Calu3 (cell line): Measurements from ENCODE around the gene MBP. TPM values are rescaled to one million over a fixed set of nuclear protein-coding genes. Genes with fewer than 3 reads are reported as not detected.
A peak's percentile ranks its signal among the peaks of the same experiment; 100 is the strongest.

Source experiments
- BruUV-seq: library from RNA; stranded (reverse); fragments of 400-500 nt; replicated peaks from 2 replicates; lab custom pipeline; 2021; lab: Mats Ljungman, UMichigan
- CTCF ChIA-PET: fragments of 300-600 bp; sonication (Branson Sonifier 250); formaldehyde crosslinking; loops from one replicate; lab custom pipeline; 2022; ENCODE audit warnings: antibody characterized with exemption; lab: Charles Lee
- DNase-seq: peaks from one replicate; pipeline ENCODE4 v3.0.0; 2022
- H3K27ac Mint-ChIP-seq: one replicate; pipeline ENCODE4 v1.8.0; 2022; ENCODE audit warnings: mixed read lengths; ENCODE audit not compliant: unreplicated experiment
- H3K27me3 Mint-ChIP-seq: one replicate; pipeline ENCODE4 v1.8.0; 2022; ENCODE audit warnings: mixed read lengths; ENCODE audit not compliant: unreplicated experiment
- H3K36me3 Mint-ChIP-seq: one replicate; pipeline ENCODE4 v1.8.0; 2022; ENCODE audit warnings: mild to moderate bottlenecking, moderate library complexity, mixed read lengths; ENCODE audit not compliant: insufficient read depth, unreplicated experiment
- H3K4me1 Mint-ChIP-seq: one replicate; pipeline ENCODE4 v1.8.0; 2022; ENCODE audit warnings: mild to moderate bottlenecking, low read depth, mixed read lengths; ENCODE audit not compliant: unreplicated experiment
- H3K4me3 Mint-ChIP-seq: one replicate; pipeline ENCODE4 v1.8.0; 2022; ENCODE audit warnings: mild to moderate bottlenecking, low read depth, moderate library complexity, mixed read lengths; ENCODE audit not compliant: unreplicated experiment
- H3K9me3 Mint-ChIP-seq: one replicate; pipeline ENCODE4 v1.8.0; 2022; ENCODE audit warnings: low read depth, mixed read lengths; ENCODE audit not compliant: unreplicated experiment
- intact Hi-C: fragments of 100-400 bp; cut with micrococcal nuclease; formaldehyde crosslinking; loops from one replicate; pipeline ENCODE4 v1.10.0; 2022; ENCODE audit not compliant: unreplicated experiment
- total RNA-seq: library from RNA; stranded (reverse); gene quantifications from 2 replicates; pipeline ENCODE4 v1.2.3, GENCODE V29; 2022
- TF ChIP-seq, protein P1 (sequence below): fragments of 200-600 bp; IDR thresholded peaks from one replicate; pipeline ENCODE4 v1.8.0; 2022; ENCODE audit warnings: antibody characterized with exemption; ENCODE audit not compliant: unreplicated experiment

The MBP gene
- total RNA-seq, 1 experiment from 2014 or later = 221 TPM

DNA sequence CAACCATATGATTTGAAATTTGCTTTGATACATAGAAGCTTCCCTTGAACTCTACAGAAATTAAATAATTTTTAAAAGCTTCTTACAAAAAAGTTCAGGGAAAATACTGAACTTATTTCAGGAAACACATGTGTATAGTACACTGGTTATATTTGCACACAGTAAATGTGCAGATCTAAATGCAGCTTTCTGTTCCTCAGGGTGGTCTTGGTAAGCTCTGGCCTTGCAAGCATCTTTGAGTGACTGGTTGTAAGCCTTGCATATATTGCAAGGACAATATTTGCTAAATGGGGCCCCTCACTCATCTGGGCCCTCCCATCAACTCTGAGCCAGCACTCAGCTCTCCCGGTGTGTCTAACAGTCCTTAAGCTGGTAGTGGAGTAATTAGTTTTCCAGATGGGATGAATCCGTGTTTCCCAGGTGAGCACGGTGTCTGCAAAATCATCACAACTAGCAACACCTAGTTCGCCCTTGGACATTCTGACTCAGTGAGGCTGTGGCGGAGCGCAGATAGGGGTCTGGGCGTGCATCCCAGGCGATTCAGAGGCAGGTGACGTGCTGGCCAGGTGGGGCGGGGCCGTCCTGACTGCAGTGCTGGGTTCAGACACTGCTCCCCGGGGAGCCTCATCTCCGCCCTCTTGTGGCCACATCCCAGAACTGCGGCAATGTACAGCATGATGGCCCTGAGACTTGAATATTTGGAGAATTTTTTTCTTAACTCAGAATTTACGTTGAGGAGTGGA is 149.6 kb downstream of the MBP start:
- TF ChIP-seq, protein P1, sequence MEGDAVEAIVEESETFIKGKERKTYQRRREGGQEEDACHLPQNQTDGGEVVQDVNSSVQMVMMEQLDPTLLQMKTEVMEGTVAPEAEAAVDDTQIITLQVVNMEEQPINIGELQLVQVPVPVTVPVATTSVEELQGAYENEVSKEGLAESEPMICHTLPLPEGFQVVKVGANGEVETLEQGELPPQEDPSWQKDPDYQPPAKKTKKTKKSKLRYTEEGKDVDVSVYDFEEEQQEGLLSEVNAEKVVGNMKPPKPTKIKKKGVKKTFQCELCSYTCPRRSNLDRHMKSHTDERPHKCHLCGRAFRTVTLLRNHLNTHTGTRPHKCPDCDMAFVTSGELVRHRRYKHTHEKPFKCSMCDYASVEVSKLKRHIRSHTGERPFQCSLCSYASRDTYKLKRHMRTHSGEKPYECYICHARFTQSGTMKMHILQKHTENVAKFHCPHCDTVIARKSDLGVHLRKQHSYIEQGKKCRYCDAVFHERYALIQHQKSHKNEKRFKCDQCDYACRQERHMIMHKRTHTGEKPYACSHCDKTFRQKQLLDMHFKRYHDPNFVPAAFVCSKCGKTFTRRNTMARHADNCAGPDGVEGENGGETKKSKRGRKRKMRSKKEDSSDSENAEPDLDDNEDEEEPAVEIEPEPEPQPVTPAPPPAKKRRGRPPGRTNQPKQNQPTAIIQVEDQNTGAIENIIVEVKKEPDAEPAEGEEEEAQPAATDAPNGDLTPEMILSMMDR = peak; percentile 100
- peaks cover 7% of the 10 kb centered on the region for H3K4me1 Mint-ChIP-seq
- no peaks in the 10 kb centered on the region for H3K27me3 Mint-ChIP-seq
- H3K27ac Mint-ChIP-seq = no peak overlapping the region
- no peaks in the 10 kb centered on the region for H3K9me3 Mint-ChIP-seq
- intact Hi-C loops = loop anchor here (1.0 to 10.0 kb wide), 4 partner anchors 30 to 482 kb away; no protein-coding TSS in a partner anchor
- no peaks in the 10 kb centered on the region for H3K36me3 Mint-ChIP-seq
- BruUV-seq = no TSS peak
- CTCF ChIA-PET = interaction anchor here (0.5 to 2.0 kb wide), 11 partner anchors 11 to 229 kb away, joined by 3 to 10 read pairs (median 5); no protein-coding TSS in a partner anchor
- peak; percentile 99 for DNase-seq
- peak overlapping the region; percentile 42 for H3K4me3 Mint-ChIP-seq

DNA sequence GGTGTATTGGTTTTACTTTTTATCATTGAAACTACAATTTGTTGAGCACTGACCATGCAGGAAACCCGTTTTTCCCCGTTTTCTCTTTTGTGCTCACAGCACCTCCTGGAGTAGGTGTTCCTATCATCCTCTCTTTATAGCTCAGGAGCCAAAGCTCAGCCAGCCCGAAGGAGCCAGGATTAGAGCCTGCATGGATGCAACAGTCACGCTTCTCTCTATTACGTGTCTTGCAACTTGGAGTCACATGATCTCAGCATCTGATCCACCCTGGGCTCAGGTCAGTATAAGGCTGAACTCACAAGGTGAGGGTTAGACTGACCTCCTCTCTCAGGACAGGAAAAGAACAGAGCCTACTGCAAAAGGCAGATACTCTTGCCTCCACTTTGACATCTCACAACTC is 150.5 kb downstream of the MBP start:
- CTCF ChIA-PET = interaction anchor here (0.9 to 2.0 kb wide), 6 partner anchors 10 to 230 kb away, joined by 3 to 10 read pairs (median 6); no protein-coding TSS in a partner anchor
- TF ChIP-seq, protein P1 = no peak
- Mint-ChIP-seq H3K4me3 (no peak overlapping the region), H3K27ac (no peak overlapping the region), H3K27me3 (peaks cover 5% of the 10 kb centered on the region), H3K4me1 (peaks cover 10% of the 10 kb centered on the region), H3K9me3 (no peaks in the 10 kb centered on the region), H3K36me3 (no peaks in the 10 kb centered on the region)
- BruUV-seq = no TSS peak
- intact Hi-C loops = loop anchor here (10.0 kb wide), 1 partner anchor 483 kb away; no protein-coding TSS in a partner anchor
- no peak for DNase-seq

DNA sequence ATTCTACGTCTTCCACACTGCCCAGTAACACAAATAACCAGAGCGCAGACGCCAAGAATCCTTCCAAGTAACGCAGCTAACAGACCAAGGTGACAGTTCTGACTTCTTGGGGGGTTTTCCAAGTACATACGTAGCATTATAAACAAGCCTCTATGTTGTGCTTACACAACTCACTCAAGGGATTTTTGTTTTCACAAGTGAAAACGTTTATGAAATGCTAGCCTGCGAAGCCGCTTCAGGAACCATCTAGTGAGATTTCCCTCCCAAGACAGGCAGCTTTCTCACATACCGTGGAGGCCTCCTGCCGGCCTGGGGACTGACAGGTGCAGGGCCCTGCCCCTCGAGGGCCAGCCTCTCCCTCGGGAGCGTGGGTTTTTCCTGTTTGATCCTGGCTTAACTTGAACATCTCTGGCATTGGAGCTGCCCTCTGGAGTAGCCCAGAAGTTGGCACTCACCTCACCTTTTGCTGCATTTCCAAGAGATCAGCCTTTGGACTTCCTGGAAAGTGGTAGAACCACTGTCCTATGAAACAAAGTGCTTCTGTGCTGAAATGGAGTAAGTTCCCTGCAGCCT is 151.1 kb downstream of the MBP start:
- peaks cover 14% of the 10 kb centered on the region for H3K4me1 Mint-ChIP-seq
- no TSS peak for BruUV-seq
- CTCF ChIA-PET = interaction anchor here (2.0 kb wide), 1 partner anchor 230 kb away, joined by 10 read pairs; no protein-coding TSS in a partner anchor
- no peak for DNase-seq
- H3K36me3 Mint-ChIP-seq = no peaks in the 10 kb centered on the region
- H3K27ac Mint-ChIP-seq = no peak overlapping the region
- intact Hi-C loops = loop anchor here (10.0 kb wide), 1 partner anchor 483 kb away; no protein-coding TSS in a partner anchor
- H3K4me3 Mint-ChIP-seq = no peak overlapping the region
- H3K27me3 Mint-ChIP-seq = peaks cover 10% of the 10 kb centered on the region
- H3K9me3 Mint-ChIP-seq = no peaks in the 10 kb centered on the region
- TF ChIP-seq, protein P1 = no peak

DNA sequence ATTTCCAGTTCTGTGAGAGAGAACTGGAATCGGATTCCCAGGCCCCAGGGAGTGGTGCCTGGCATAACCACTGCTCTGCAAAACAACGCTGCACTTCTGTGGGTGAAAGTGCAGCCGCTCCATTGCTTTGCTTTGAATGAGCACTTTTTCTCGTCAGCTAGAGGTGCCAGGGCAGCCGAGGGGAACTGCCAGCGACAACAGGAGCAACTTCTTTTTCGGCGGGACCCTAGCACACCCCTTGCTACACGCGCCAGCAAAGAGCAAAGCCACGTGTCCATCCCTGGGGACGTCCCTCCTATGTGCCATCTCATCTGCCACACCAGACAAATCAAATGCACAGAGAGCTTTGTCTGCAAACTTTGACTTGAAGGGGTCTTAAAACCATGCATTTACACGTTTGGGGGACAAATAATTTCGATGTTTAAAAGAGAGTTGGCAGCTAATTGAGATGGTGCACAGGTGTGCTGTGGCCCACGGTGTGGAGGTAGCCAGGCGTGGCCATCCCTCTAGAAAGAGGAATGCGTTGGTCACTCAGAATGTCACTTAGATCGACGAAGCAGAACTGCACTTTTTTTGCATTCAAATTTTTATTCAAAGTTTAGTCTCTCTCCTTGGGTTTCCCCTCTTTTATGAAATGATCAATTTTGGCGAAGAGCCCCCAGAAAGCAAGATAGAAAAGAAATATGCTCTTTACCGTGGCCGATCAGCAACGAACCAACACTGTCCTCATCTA is 151.8 kb downstream of the MBP start:
- Mint-ChIP-seq H3K4me1 (peaks cover 14% of the 10 kb centered on the region), H3K9me3 (no peaks in the 10 kb centered on the region), H3K27ac (no peak overlapping the region), H3K4me3 (no peak overlapping the region), H3K36me3 (no peaks in the 10 kb centered on the region), H3K27me3 (peaks cover 17% of the 10 kb centered on the region)
- BruUV-seq = no TSS peak
- CTCF ChIA-PET = interaction anchor here (1.2 kb wide), 1 partner anchor 10 kb away, joined by 4 read pairs; no protein-coding TSS in a partner anchor
- TF ChIP-seq, protein P1 = no peak
- intact Hi-C loops = loop anchor here (10.0 kb wide), 1 partner anchor 484 kb away; no protein-coding TSS in a partner anchor
- DNase-seq = no peak
